Stimulated activated CD4-positive, alpha-beta T cell treated with anti-CD3 and anti-CD28 coated beads, Interleukin-1b, Interleukin-23, amount 100 ng/mL, for 1 hour (primary cell): ENCODE results near the gene F7.
"Not testable (repeated sequence)": the region's sequence is repeated elsewhere in the genome, so short reads cannot be mapped to it uniquely, and the experiment has no call there.

Experiments used
- DNase-seq, 2 donors: peaks; one replicate each; pipeline ENCODE4 v3.0.0-alpha.2; 2020; ENCODE audit warnings: low read depth in 2 of 2

F7 gene

DNA sequence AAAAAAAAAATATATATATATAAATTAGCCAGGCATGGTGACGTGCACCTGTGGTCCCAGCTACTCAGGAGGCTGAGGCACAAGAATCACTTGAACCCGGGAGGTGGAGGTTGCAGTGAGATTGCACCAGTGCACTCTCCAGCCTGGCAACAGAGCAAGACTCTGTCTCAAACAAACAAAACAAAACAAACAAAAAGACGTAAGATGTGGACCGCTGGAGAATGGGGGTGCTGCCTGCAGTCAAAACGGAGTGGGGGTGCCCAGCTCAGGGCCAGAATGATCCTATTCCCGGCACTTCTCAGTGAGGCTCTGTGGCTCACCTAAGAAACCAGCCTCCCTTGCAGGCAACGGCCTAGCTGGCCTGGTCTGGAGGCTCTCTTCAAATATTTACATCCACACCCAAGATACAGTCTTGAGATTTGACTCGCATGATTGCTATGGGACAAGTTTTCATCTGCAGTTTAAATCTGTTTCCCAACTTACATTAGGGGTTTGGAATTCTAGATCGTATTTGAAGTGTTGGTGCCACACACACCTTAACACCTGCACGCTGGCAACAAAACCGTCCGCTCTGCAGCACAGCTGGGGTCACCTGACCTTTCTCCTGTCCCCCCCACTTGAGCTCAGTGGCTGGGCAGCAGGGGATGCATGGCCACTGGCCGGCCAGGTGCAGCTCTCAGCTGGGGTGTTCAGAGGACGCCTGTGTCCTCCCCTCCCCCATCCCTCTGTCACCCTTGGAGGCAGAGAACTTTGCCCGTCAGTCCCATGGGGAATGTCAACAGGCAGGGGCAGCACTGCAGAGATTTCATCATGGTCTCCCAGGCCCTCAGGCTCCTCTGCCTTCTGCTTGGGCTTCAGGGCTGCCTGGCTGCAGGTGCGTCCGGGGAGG is at the start of gene F7:
F7 (plus strand) TSS at position 760 of the 889 bp plus-strand sequence; CDS start at position 811, 51 bp downstream.
- DNase-seq: no peak

DNA sequence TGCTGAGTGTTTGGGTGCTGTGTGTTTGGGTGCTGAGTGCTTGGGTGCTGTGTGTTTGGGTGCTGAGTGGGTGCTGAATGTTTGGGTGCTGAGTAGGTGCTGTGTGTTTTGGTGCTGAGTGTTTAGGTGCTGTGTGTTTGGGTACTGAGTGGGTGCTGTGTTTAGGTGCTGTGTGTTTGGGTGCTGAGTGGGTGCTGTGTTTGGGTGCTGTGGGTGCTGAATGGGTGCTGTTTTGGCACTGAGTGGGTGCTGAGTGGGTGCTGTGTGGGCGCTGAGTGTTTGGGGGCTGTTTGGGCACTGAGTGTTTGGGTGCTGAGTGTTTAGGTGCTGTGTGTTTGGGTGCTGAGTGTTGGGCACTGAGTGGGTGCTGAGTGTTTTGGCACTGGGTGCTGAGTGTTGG is 48.5 kb upstream of the F7 start:
- DNase-seq: no peak

DNA sequence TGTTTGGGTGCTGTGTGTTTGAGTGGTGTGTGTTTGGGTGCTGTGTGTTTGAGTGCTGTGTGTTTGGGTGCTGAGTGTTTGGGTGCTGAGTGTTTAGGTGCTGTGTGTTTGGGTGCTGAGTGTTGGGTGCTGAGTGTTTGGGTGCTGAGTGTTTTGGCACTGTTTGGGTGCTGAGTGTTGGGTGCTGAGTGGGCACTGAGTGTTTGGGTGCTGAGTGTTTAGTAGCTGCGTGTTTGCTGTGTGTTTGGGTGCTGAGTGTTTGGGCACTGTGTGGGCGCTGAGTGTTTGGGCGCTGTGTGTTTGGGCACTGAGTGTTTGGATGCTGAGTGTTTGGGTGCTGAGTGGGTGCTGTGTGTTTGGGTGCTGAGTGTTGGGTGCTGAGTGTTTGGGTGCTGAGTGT is 48.0 kb upstream of the F7 start:
- DNase-seq: not testable (repeated sequence)

DNA sequence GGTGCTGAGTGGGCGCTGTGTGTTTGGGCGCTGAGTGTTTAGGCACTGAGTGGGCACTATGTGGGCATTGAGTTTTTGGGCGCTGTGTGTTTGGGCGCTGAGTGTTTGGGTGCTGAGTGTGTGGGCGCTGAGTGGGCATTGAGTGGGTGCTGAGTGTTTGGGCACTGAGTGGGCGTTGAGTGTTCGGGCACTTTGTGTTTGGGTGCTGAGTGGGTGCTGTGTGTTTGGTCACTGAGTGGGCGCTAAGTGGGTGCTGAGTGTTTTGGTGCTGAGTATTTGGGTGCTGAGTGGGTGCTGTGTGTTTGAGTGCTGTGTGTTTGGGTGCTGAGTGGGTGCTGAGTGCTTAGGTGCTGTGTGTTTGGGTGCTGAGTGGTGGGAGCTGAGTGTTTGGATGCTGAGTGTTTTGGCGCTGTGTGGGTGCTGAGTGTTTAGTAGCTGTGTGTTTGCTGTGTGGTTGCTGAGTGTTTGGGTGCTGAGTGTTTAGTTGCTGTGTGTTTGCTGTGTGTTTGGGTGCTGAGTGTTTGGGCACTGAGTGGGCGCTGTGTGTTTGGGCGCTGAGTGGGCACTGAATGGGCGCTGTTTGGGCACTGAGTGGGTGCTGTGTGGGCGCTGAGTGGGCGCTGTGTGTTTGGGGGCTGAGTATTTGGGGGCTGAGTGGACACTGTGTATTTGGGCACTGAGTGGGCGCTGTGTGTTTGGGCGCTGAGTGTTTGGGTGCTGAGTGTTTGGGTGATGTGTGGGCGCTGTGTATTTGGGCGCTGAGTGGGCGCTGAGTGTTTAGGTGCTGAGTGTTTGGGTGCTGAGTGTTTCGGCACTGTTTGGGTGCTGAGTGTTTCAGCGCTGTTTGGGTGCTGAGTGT is 47.2 kb upstream of the F7 start:
- DNase-seq: no peak

DNA sequence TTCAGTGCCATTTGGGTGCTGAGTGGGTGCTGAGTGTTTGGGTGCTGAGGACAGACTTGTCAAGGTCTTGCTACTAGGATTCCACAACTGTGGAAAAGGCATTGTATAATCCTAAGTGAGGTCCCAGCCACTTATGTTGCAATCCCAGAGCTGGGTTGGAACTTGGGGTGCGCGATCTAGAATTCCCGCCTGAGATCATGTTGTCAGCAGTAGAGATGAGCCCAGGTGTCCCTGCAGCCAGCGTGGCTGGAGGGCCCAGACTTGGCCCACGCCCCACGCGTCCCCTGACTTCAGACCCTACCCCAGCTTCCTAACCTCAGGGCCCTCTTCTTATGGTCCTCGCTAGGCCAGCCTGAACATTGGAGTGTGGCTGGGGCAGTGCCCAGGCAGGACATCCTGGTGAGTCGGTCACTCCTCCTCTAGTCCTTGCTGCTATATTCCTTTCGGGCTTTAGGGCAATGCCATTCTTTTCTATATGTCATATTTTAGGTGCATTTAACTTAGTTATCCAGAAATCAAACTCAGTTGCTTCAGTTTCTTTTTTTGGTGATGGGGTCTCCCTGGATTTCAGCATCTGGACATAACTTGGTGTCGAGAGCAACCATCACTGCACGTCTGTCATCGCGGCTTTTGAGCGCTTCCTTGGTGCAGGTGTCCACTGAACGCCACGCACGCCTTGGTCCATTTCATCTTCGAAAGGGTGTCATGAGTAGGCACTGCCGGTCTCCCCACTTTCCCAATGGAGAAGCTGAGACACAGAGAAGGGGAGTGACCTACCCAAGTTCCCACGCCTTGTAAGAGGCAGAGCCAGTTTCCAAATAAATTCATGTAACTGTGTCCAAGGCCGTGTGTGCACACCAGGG is 46.4 kb upstream of the F7 start:
- DNase-seq: no peak

DNA sequence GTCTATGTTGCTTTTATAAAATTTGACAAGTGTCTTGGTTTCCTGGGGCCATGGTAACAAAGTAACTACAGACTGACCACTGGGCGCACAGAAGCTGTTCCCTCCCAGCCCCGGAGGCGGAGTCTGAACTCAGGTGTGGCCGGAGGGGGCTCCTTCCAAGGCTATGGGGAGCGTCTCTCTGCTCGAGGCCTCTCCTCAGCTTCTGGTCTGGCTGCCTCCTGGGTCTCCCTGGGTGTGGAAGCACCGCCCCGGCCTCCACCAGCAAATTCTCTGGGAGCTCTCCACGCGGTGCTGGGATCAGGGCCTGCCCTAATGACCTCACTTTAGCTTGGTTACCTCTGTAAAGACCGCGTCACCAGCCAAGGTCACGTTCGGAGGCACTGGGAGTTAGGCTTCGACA is 45.7 kb upstream of the F7 start:
- DNase-seq: no peak

DNA sequence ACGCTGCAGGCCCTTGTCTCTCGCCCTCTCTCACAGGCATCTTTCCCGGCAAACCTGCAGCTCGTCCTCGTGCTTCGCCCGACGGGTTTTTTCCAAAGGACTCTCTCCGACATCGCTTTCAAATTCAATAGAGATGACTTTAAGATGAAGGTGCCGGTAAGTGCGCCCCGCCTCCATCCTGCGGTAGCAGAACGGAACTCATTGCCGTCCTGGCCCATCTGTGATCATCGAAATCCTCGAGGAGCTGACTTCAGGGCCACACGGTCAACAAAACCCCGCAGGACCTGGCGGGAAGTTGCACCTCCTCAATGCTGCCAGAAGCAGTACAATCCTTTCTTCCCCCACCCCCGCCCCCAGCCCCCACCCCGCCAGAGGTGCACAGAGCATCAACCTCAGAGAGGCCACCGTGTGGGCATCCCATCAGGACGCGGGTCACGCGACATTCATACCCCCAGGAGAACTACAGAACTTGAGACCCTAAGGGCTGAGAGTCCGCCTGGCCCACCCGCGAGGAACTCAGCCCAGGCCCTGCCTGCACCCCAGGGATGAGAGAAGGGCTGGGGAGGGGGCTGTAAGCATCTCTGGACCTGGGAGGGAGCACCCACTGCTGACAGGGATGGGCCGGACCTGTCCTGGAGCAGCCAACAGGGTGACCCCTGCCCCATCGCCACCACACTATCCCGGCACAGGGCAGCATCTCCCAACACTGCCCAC is 44.9 kb upstream of the F7 start:
- DNase-seq: no peak

DNA sequence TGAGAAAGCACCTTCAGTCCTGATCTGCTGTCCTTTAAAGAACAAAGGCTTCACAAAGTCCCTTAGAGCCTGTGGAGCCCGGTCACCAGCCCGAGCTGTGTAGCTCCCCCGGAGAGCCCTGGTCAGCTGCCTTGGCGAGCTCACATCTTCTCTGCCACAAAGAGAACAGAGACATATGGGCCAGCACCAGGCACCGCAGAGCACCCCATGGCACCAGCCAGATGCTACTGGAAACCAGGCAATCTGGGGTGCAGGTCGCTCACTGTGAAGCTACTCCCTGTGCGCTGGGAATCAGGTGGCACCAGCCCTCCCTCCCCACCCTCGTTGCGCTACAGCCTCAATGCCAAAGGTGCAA is 44.3 kb upstream of the F7 start:
- DNase-seq: no peak

DNA sequence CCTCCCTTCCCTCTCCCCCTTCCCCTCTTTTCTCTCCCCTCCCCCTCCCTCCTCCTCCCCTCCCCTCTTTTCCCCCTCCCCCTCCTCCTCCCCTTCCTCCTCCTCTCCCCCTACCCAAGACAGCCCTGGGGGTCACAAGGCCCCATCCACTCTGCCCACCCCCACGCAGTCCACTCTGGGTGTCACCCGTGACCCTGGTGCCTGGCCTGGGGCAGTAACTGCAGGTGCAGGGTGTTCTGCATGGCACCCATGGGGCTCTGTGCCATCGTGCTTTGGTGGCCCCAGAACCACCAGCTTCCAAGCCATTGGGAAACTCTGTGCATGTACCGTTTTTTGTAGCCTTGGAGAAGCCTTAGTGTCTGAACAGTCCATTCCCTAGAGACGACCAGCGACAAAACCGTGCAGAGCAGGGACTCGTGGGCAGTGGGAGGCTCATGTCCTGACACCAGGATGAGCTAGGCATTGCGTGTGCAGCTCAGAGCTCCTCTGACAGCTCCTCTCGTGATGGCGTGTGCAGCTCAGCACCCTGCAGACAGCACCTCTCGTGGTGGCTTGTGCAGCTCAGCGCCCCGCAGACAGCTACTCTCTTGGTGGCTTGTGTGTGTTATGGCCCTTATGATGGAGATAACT is 43.7 kb upstream of the F7 start:
- DNase-seq: no peak

DNA sequence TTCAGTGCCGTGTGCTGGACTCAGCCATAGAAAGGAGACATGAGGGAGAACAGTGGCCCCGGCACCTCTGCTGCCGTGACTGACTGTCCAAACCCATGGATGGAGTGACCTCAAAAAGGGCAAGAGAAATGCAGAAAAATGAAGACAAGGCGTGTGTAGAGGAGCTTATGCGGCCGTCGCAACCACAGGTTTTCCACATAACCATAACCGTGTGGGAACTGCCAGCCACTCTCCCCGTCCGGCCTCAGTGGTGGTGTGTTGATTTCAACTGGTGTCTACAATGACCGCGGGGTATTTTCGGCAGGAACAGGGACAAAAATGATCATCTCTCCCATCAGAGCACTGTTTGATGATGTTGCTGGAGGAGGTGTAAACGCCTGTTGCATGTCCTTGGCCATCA is 42.9 kb upstream of the F7 start:
- DNase-seq: no peak

DNA sequence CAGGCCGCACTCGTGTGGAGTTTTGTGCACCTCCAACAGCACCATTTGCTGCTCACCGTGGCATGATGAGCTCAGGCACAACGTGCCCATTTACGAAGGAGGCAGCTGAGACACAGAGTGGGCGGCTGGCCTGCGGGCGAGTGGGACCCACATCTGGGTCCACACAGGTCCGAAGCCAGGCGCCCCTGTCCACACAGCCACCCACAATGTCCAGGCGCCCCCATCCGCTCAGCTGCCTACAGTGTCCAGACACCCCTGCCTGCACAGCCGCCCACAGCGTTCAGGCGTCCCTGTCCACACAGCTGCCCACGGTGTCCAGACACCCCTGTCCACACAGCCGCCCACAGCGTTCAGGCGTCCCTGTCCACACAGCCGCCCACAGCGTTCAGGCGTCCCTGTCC is 42.5 kb upstream of the F7 start:
- no peak for DNase-seq

DNA sequence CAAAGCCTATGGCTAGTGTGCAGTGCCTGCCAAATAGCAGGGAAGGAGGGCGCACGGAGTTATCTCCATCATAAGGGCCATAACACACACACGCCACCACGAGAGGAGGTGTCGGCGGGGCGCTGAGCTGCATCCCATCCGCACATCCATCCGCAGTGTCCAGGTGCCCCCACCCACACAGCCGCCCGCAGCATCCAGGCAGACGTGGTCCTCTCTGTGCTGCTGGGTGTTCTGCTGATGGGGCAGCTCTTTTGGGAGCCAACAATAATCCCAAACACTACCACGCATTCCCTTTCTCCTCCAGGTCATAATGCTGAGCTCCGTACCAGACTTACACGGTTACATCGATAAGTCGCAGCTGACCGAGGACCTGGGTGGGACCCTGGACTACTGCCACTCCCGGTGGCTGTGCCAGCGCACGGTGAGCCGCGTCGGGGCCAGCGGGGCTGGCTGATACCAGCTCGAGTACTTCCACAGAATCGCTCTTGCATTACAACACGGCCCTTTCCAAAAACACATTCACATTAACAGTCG is 41.5 kb upstream of the F7 start:
- DNase-seq: no peak

DNA sequence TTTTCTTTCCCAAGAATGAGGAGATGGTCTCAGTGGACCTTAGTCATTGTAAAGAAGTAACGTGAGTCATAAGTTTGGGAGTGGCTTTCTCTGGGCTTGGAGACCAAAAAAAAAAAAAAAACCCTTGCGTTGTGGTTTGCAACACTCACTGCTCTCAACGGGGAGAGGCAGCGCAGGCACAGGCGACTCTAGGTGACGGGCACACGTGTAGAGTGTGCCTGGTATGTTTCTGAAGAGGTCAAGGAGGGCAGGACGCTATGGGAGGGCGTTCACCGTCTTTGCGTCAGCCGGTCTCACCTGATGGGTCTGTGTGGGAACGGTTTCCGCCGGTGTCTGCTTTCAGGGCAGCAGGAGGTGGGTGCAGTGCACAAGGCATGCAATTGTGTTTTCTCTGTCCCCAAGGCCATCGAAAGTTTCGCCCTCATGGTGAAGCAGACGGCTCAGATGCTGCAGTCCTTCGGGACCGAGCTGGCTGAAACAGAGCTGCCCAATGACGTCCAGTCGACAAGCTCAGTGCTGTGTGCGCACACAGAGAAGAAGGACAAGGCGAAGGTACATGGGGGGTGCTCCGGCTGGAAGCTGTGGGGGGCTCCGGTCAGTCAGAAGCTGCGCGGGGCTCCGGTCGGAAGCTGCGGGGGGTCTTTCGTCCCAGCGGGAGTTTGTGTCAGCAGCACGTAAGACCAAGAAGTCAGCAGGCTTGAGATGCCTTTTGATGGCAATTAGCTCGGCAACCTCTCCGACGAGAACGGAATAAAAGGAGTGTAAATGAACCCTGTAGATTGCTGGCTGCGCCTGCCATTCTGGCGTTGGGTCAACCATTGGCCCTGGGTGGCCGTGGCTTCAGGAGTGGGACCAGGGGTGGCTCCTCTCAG is 40.8 kb upstream of the F7 start:
- DNase-seq: no peak

DNA sequence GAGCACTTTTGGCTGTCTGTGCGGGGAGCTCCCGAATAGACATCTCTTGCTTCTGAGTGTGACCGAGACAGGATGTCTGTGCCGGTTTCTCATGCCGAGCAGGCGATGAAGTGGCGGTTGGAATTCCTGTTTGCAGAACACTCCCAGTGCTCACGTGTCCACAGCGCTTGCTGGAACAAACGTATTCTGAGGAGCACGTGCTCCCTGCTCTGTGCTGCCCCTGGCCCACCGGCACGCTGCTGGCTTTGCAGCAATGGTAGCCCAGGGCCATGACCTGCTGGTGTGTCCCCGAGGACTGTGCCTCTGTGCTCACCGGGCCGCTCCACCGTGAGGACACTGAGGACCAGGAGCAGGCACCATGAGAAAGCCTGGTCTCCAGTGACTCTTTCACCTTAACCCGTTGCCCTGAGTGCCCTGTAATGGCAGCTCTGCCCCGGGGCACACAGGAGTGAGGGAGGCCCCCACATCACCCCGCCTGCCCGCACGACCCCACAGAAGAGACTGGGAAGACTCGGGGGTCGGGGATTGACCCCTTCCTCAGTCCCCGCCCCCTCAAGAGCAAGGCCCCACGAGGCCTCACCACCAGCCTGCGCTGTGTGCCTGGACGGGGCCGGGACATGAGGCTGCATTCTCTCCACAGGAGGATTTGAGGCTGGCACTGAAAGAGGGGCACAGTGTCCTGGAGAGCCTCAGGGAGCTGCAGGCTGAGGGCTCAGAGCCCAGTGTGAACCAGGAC is 40.0 kb upstream of the F7 start:
- DNase-seq: no peak

DNA sequence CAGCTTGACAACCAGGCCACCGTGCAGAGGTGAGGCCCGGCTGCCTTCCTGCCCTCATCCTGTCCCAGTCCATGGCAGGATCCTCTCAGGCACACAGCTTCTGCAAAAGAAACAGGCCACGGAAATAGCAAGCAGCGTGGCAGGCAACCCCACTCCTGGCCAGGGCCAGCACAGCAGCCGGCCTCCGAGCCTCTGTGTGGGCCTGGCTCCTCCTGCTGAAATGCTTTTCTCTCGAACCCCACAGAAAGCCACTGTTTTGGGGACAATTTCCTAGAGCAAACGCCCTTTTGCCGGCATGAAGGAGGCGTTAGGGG is 39.5 kb upstream of the F7 start:
- no peak for DNase-seq

DNA sequence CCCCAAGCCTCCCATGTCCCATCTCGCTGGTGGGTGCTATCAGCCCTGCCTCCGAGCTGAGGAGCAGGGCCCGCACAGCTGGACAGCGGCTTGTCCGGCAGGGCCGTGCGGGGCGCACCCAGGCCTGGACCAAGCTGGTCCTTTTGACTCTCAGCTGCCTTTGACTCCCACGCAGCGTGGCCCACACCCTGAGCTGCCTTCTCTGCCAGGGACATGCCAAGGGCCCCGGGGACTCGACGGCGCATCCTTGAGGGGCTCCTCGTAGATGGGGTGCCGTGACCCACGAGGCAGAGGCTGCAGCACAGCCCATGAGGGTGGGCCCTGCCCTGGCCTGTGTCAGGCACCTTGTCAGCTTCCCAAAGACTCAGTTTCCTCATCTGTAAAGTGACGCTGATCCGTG is 38.8 kb upstream of the F7 start:
- no peak for DNase-seq

DNA sequence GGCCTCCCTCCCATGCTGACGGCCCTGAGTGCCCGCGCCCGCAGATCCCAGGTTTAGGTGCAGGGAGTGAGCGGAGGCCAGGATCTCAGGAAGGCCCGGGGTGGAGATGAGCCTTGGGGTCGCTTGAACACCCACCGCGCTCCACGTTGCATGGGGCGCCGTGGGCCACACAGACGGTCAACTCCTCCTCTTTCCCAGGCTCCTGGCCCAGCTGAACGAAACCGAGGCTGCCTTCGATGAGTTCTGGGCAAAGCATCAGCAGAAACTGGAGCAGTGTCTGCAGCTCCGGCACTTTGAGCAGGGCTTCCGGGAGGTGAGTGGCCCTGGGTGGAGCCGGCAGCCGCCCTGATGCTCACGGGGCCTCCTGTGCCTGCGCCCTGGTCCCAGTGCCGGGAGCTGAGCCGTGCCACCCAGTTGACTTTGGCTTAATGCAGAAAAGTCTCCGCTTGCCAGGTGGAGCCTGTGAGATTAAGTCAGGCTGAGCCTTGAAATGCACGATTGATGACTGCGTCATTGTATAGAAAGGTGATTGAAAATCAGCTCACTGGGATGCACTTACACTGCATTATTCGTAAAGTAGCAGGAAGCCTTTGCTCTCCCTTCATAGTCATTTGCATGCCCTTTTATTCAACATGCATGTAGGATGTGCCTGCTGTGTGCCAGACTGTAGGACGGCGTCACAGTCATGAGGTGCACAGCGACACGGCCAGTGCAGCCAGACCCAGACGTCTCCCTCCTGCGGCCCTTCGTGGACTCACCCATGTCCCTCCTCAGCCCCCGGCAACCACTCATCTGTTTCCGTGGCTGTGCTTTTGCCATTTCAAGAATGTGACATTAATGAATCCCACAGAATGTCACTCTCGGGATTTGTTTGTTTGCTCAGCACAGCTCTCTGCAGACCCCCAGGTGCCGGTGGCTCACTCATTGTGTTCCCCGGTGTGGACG is 35.5 kb upstream of the F7 start:
- DNase-seq: no peak

DNA sequence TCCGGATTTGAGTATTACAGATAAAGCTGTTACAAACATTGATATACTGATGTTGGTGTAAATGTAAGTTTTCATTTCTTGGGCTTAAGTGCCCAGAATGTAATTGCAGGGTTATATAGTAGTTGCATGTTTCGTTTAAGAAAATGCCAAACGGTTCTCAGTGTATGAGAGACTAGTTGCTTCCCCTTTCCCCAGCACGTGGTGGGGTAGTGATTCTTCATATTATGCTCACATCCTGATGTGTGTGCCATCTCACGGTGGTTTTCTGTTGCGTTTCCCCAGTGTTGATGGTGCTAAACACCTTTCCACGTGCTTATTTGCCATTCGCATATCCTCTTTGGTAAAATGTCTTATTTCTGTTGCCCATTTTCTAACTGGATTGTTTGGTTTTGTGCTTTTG is 34.7 kb upstream of the F7 start:
- no peak for DNase-seq
